ENCODE measurements around the gene IKZF5.

DNA sequence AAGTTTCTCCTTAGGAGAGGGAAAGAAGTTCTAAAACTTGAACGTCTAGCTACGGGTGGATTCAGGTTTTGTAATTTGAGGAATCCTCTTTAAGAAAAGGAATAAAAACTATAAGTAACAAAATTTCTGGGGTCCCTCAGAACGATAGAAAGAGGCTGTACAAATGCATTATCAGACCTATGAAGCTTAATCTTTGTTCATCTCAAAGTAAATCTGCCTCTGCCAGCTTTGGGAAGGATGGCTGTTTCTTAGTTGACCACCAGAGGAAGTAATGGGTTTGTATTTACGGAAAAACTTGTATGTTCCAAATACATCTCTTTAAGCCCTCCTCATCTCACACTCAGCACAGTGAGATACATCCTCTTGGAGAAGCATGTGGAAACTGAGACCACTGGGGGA lies 27.5 kb downstream of the IKZF5 start:
- TF ChIP-seq PHB2 (IDR thresholded peaks at IDR 0.05; ENCODE audit: low read depth) (no peak), TCF7L2 (IDR thresholded peaks at IDR 0.05; ENCODE audit: low read depth, low read length) (no peak), CHD1 (IDR thresholded peaks at IDR 0.05; ENCODE audit: low read length) (no peak), NRF1 (conservative IDR thresholded peaks at IDR 0.05 in 1 of 2, IDR thresholded peaks at IDR 0.05 in 1 of 2) (no peak), ZNF24 (IDR thresholded peaks at IDR 0.05) (no peak), SMAD1 (IDR thresholded peaks at IDR 0.05; ENCODE audit: low read depth, low read length, partially characterized antibody) (no peak), TEAD1 (CRISPR knock-in tag; IDR thresholded peaks at IDR 0.05) (no peak), SP1 (CRISPR knock-in tag; IDR thresholded peaks at IDR 0.05) (no peak)
- TF ChIP-seq, protein P1, sequence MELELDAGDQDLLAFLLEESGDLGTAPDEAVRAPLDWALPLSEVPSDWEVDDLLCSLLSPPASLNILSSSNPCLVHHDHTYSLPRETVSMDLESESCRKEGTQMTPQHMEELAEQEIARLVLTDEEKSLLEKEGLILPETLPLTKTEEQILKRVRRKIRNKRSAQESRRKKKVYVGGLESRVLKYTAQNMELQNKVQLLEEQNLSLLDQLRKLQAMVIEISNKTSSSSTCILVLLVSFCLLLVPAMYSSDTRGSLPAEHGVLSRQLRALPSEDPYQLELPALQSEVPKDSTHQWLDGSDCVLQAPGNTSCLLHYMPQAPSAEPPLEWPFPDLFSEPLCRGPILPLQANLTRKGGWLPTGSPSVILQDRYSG (tag; conservative IDR thresholded peaks at IDR 0.05; ENCODE audit: low read depth): no peak
- TF ChIP-seq, protein P2, sequence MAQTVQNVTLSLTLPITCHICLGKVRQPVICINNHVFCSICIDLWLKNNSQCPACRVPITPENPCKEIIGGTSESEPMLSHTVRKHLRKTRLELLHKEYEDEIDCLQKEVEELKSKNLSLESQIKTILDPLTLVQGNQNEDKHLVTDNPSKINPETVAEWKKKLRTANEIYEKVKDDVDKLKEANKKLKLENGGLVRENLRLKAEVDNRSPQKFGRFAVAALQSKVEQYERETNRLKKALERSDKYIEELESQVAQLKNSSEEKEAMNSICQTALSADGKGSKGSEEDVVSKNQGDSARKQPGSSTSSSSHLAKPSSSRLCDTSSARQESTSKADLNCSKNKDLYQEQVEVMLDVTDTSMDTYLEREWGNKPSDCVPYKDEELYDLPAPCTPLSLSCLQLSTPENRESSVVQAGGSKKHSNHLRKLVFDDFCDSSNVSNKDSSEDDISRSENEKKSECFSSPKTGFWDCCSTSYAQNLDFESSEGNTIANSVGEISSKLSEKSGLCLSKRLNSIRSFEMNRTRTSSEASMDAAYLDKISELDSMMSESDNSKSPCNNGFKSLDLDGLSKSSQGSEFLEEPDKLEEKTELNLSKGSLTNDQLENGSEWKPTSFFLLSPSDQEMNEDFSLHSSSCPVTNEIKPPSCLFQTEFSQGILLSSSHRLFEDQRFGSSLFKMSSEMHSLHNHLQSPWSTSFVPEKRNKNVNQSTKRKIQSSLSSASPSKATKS (CRISPR knock-in tag; IDR thresholded peaks at IDR 0.05): no peak

All from K562 (cell line).